HG02852 (cell line): ENCODE results near the gene PLA2G6.
"Not testable (repeated sequence)": the region's sequence is repeated elsewhere in the genome, so short reads cannot be mapped to it uniquely, and the experiment has no call there.

ENCODE experiments used
- ATAC-seq: cut with Tn5 transposase; IDR thresholded peaks from one replicate; pipeline ENCODE4 v1.9.1; 2021; ENCODE audit warnings: mild to moderate bottlenecking, moderate library complexity; ENCODE audit not compliant: unreplicated experiment

PLA2G6 gene

DNA sequence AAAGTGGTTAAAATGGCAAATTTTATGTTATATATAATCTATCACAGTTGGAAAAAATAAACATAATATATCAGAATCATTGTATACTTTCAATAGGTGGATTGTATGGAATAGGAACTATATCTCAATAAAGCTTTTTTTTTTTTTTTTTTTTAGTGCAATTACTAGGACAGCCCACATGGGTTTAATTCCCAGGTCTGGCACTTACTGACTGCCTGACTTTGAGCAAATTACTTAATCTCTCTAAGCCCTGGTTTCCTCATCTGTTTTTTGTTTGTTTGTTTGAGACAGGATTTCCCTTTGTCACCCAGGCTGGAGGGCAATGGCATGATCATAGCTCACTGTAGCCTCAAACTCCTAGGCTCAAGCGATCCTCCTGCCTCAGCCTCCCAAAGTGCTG is 45.0 kb downstream of the PLA2G6 start:
- ATAC-seq, result no peak

DNA sequence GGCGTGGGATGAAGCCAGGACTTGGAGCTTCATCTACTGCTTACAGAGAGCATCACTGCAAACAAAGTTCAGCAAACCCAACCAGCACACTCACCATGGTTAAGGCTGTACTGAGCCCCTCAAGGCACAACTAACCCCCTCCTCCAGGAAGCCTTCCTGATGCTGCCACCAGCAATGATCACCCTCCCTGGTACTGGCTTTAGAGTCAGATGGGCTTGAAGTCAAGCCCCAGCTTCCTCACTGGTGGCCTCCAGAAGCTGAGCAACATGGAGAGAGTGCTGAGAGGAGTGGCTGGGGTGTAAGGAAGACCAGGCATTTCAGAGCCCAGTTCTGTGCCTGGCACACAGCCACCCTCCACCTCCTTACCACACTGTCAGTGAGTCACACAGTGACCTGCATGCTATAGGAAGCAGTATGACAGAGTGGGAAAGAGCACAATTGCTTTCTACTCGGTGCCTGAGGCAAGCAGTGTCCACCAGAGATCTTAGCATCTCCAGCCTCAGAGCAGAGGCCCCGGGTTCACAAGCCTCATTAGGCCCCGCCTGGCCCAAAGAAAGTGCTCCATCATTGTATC is 46.4 kb downstream of the PLA2G6 start:
- no peak for ATAC-seq

DNA sequence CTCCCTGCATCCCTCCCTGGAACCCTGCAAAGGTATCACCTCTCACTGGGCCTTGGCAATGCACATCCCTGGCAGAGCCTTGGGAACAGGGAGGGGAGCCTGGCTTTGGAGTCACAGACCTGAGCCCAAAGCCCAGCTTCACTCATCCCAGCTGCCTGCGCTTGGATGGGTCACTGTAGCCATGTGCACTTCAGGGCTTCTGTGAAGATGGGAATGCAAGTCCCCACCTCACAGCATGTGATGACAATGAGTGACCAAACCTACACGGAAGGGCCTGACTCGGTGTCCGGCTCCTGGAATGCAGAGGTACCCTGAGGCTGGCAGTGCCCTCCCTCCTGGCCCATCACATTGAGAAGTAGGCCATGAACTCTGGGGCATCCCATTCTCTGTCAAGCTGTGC is 48.3 kb downstream of the PLA2G6 start:
- no peak for ATAC-seq

DNA sequence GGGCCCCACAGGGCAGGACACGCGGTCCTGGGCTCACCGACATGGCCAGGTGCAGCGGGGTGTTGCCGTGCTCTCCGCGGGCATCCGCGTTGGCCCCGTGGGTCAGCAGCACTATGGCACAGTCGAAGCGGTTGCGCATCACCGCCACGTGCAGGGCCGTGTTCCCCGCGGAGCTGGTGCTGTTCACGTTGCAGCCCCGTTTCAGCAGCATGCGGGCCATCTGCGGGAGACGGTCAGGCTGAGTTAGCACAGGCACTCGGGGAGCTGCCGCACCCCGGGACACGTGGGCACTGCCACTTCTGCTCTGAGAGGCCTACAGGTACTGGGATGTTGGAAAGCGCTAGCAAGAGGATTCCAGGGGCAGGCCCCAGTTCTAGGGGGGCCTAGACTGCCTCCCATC is 48.8 kb downstream of the PLA2G6 start:
- no peak for ATAC-seq

DNA sequence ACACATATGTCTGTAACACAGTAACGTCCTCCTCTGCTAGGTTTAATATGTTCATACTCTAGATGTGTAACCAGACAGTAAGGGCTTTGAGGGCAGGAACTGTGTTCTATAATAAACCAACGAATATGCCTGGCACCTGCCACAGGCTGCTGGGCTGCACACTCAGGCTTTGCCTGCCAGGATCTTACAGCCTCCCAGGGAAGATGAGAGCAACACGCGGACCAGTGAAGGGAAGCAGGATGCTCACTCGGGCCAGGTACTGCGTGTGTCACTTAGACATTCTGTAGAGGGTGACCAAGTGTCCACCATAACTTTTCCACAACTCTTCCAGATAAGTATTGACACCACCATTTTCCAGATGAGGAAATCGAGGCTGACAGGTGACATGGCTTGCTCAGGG is 49.5 kb downstream of the PLA2G6 start:
- ATAC-seq, result no peak

DNA sequence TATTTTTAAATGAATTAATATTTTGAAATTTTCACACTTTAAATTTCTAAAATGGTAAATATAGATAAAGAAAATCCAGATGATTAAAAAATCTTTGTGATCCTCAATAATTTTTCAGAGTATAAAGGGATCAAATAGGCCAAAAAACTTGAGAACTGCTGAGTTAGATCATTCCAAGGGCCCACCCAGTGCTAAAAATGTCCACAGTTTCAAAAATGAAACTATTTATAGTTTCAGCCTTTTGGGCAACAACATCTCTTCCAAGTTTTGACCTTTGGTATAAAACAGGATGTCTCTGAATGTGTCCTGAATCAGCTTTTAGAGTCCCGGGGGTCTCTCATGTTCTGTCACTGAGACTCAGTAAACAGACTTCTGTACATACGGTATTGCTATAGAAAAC is 50.2 kb downstream of the PLA2G6 start:
- no peak for ATAC-seq

DNA sequence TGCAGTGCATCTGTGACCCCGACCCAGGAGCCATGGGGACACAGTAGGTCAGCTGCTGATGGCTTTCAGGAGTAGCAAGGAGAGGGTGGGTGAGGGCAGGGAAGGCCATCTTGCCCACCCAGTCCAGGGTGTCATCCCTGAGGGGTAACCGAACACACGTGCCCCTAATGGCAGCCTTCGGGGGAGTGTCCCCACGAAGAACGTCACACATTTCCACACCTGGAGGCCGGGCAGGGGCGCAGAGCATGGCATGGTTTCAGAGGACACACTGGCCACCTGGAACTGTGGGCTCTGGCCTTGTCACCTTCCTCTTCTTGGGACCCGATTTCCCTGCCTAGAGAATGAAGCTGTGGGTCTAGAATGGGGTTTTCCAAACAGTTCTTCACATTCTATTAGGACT is 51.8 kb downstream of the PLA2G6 start:
- ATAC-seq, result no peak

DNA sequence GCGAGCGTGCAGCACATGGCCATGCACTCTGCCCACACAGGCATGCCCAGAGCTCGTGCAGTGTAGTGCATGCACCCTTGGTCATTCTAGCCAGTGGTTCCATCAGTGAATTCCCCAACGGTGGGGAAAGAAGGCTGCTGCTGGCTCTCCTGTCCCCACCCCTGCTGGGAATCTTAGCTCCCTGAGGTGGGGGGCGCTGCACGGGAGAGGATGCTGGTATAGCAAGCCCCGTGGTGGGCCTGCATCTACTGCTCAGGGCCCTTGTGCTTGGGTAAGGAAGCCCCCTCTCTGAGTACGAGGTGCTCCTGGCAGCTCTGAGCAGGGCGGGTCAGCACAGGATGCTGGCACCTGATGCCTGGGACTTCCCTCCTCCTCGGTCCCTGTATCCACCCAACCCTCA is 52.6 kb downstream of the PLA2G6 start:
- no peak for ATAC-seq

DNA sequence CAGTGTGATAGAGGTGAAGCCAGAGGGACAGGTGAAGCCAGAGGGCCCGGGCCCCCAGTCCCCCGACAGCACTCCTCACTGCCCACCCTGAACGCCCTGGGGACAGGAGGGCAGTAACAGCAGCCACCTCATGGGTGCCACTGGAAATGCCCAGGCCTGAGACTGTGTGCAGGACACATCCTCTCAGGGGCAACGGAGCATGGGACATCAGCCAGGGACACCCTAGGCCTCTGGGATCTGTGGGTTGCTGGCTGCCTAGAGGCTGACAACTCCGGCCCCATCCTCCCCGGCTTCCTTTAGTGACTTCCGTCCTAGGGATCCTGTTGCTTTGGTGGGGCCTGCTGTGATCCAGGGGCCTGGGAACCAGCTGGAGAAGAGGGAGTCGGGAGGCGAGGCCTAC is 53.8 kb downstream of the PLA2G6 start:
- no peak for ATAC-seq

DNA sequence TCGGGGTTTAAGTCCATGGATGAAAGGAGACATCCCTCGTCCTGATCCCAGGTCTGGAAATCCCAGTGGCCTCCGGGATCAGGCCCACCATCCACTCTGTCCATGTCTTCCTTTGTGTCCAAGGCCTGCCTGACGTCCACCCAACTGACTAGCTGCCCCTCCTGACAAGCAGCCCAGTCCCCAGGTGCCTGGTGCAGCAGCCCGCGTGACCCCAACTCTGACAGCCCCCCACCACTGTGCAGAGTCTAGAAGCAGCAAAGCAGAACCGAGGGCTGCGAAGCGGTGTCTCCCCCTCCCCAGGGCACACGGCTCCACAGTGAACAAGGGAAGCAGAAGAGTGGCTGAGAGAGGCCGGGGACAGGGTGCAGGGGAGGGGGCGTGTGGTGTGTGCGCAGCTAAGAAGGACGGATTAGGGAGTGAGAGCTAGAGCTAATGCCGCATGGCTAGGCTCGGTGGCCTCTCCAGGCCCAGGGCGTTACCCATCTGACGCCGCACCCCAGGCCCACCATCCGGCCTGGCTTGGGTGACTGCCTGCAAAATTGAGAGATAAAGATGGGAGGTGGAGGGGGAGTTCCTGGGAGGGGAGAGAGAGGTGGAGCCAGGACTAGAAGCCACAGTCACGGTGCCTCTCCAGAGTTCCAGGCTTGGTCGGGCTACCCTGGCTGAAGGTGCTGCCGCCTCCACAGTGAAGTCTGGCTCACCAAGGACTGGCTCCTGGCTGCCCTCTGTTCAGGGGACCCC is 54.5 kb downstream of the PLA2G6 start:
- ATAC-seq, result no peak

DNA sequence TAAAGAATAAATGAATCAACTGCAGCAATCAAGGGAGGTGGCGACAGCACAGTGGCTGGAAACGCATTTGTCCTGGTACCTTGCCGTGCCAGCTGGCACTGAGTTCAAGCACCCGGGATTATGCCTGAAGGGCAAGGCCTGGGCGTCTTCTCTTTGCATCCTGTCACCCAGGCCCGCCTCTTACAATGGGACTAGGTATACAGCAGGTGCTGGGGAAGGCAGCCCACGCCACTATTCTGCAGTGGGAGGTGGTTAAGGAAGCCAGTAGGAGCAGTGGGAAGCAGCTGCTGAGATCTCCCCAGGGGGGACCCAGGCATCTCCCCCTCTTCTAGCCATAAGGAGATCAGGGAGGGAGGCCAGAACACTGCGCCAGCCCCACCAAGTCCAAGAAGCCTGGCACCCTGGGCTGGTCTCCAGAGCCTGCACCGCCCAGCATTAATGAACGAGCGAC is 55.9 kb downstream of the PLA2G6 start:
- ATAC-seq, result no peak

DNA sequence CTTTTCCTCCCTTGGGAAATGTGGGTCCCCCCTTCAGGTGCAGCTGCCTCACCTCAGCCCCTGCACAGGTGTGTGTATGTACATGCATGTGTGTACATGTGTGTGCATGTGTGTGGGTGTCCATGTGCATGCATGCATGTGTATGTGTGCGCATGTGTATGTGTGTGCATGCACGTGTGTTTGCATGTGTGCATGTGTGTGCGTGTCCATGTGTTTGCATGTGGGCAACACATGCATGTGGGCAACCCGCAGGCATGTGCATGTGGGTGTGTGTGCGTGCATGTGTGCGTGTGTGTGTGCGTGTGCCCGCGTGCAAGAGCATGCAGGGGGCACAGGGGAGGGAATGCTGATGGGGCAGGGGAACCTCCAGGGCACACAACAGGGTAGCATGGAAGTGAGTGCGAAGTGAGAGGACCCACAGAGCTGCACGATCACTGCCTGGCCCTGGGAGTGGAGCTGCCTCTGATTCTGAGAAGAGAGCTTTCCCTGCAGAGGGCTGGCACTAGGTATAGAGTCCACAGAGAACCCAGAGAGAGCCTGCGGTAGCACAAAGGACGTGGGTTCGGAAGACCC is 56.5 kb downstream of the PLA2G6 start:
- no peak for ATAC-seq

DNA sequence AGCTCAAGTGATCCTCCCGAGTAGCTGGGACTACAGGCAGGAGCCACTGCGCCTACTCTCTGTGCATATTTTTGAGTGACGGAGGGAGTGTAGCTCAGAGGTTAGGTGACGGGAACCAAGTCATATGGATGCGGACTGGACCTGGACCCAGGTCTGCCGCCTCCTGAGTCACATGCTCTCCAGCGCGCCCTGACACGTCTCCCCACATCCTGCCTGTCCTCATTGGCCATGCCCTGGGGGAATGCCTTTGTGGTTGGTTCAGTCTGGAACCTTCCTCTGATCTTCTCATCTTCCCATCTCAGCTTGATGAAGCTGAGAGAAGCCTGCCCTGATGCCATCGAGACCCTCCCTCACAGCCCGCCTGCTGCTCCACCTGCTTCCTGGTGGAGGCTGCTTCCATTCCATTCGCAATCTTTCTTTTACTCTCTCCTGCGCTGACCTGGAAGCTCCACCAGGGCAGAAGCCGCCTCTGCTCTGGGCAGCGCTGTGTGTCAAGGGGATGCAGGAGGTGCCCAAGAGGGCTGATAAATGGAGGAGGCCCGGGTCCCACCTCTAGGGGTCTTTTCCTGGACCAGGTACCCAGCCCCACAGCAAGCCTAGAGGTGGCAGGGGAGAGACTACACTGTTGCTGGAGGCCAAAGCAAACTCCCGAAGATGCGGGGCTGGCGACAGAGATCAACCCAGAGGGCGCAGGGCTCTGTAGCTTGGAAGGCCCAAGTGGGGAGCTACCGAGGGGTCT is 57.2 kb downstream of the PLA2G6 start:
- no peak for ATAC-seq

DNA sequence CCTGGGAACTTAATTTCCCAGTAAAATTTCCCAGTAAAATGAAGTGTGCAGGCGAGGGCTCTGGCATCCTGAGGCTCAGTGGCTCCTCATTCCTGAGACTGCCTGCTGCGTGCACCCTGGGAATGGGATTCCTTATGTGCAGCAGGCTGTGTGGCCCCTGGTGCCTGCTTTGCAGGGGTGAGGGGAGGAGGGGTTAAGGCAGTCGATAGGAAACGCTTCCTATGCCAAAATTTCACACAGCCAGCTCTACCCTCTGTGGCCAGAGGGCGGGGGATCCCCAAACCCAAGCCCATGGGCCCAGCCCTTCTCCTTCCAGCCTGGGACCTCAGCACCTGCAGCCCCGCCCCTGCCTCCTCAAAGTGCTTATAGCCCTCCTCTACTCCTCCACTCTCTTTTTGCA is 59.0 kb downstream of the PLA2G6 start:
- no peak for ATAC-seq

DNA sequence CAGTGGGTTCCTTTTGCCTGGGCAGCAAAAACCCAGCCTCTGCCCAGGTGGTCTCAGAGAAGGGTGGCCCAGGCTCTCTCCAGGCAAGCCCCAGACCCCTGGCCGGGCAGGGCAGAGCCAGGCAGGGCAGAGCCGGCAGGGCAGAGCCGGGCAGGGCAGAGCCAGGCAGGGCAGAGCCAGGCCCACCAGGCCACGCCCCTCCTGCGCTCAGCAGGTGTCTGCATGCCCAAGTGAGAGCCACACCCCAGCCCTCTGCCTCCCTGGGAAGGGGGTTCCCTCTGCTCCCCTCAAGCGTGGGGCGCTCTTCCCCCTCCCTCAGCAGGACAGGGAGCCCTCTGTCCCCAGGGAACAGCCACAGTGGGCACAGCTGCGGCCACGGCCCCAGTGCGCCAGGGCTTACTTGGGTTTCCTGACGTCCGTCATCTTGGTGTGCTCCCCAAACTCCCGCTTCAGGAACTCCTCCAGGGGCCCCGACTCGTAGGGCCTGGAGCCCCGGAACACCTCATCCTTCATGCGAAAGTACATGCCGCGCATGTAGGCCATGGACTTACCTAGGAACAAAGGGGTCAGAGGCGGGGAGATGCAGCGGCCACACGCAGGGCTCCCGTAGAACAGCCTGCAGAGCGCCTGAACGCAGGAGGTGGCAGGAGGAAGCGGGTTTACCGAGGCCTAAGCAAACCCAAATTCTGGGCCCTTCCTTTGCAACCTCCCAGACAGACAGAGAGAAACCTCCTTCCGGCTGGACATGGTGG is 61.1 kb downstream of the PLA2G6 start:
- no peak for ATAC-seq

DNA sequence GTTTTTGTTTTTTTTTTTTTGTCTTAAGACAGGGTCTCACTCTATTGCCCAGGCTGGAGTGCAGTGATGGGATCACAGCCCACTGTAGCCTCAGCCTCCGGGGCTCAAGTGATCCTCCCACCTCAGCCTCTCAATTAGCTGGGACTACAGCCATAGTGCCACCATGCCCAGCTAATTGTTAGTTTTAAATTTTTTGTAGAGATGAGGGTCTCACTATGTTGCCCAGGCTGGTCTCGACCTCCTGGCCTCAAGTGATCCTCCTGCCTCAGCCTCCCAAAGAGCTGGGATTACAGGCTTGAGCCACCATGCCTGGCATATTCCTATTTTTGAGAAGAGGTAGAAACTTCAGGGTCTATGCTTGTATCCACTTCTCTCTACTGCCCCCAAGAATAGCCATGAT is 62.9 kb downstream of the PLA2G6 start:
- not testable (repeated sequence) for ATAC-seq

DNA sequence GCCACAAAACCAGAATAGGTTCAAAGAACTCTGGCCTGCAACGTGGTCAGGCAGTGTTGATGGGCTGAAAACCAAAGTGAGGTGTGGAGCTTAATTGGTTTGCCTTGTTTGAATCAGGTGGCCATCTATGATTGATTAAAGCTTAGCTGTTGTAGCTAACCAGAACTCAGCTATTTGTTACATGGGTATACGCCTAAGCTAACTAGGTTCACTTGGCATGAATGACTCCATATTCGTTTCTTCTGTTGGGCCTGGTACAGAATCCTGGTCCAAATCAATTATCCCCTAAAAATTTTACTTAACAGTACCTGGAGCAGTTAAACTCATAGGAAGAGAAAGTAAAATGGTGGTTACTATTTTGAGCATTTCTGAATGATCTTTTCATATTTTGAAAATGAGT is 63.4 kb downstream of the PLA2G6 start:
- ATAC-seq, result no peak

DNA sequence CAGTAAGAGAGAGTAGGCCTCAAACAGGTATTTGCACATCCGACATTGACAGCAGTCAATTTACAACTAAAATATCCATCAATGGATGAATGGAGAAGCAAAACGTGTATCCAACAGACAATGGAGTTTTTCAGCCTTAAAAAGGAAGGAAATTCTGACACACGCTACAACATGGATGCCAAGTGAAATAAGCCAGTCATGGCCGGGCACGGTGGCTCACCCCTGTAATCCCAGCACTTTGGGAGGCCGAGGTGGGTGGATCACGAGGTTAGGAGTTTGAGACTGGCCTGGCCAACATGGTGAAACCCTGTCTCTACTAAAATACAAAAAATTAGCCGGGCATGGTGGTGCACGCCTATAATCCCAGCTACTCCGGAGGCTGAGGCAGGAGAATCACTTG is 64.1 kb downstream of the PLA2G6 start:
- ATAC-seq, result not testable (repeated sequence)

DNA sequence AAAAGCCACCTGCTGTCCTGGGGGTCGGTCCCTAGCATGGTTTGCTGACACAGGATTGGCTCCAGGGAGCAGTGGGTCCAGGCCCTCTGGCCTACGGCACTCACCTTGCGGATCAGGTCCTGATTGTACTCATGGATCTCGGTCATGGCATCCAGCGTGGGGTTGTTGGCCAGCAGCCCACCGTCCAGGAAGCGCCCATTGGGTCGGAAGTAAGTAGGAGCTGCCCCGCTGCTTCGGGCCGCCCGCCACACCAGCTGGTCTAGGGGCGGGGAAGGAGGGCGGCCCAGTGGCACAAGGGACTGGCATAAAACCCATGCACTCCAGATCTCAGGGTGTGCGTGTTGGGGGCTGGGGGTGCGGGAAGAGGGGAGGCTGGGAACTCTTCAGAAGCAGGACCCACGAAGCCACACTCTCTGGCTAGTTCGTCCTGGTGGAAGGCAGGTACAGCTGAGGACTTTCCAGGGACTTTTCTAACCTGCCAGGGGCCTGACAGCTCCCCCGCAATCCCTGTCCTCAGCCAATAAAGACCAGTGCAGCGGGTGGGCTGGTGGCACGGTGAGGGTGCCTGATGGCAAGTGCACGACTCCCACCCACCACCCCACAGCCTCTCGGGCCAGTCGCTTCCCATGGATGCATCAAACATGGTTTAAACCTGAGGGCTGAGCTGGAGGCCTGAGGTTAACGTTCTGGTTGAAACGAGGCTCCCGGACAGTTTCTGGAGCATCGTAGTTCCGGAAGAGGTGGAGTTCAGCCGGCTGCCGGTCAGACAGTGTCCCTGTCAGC is 66.0 kb downstream of the PLA2G6 start:
- ATAC-seq, result no peak
